Panc1 (cell line): ENCODE results near the gene ZC3H18. TPM values are rescaled to one million over a fixed set of nuclear protein-coding genes. Genes with fewer than 3 reads are reported as not detected.

Experiments
- ATAC-seq: fragments of 200-7000 bp; cut with Tn5 transposase; 2 replicates; pipeline ENCODE4 v1.9.1; 2020; ENCODE audit warnings: mild to moderate bottlenecking, moderate library complexity
- BruUV-seq: library from RNA; stranded (reverse); fragments of 400-500 nt; replicated peaks from 2 replicates; lab custom pipeline; 2021; lab: Mats Ljungman, UMichigan
- CTCF ChIA-PET: fragments of 300-600 bp; sonication (Branson Sonifier 250); formaldehyde crosslinking; loops from one replicate; lab custom pipeline; 2022; ENCODE audit warnings: antibody characterized with exemption; lab: Charles Lee
- POLR2A ChIA-PET: fragments of 300-600 bp; sonication (Branson Sonifier 250); formaldehyde crosslinking; loops from one replicate; lab custom pipeline; 2022; ENCODE audit warnings: antibody characterized with exemption; lab: Charles Lee
- DNase-seq: peaks from one replicate; pipeline ENCODE4 v3.0.0-alpha.2; 2010; ENCODE audit warnings: low read depth, low spot score
- H3K27ac ChIP-seq: 2 replicates; pipeline ENCODE4 v1.5.1; 2011; ENCODE audit warnings: mild to moderate bottlenecking, low read length, inconsistent platforms
- H3K27me3 ChIP-seq: fragments of 200-500 bp; sonication (Bioruptor generic); 2 replicates; pipeline ENCODE4 v1.6.0; 2014; ENCODE audit warnings: low read length, inconsistent platforms; ENCODE audit not compliant: control insufficient read depth, insufficient read depth
- H3K36me3 ChIP-seq: fragments of 200-500 bp; sonication (Bioruptor generic); 2 replicates; pipeline ENCODE4 v1.5.1; 2014; ENCODE audit warnings: inconsistent platforms, mild to moderate bottlenecking, low read length, moderate library complexity; ENCODE audit not compliant: control insufficient read depth, insufficient read depth
- H3K4me1 ChIP-seq: 2 replicates; pipeline ENCODE4 v1.5.1; 2011; ENCODE audit warnings: inconsistent platforms, mild to moderate bottlenecking, low read length, moderate library complexity; ENCODE audit not compliant: control insufficient read depth, insufficient read depth
- H3K4me3 ChIP-seq, 2 experiments: 2 replicates each; pipeline ENCODE4 v1.5.1; 2011 to 2012; ENCODE audit warnings: low read depth in 2 of 2, low read length in 2 of 2, mild to moderate bottlenecking in 2 of 2, inconsistent platforms in 1 of 2, moderate library complexity in 1 of 2
- H3K9me3 ChIP-seq: fragments of 200-500 bp; sonication (Bioruptor generic); 2 replicates; pipeline ENCODE4 v1.5.1; 2014; ENCODE audit warnings: low read depth, mild to moderate bottlenecking, inconsistent platforms, low read length, moderate library complexity; ENCODE audit not compliant: control insufficient read depth, insufficient read depth
- CTCF ChIP-seq: fragments of 450-650 bp; IDR thresholded peaks from 2 replicates; pipeline ENCODE4 v1.5.1; 2017; ENCODE audit warnings: mild to moderate bottlenecking
- POLR2AphosphoS5 ChIP-seq: IDR thresholded peaks from 2 replicates; pipeline ENCODE4 v1.6.1; 2012; ENCODE audit warnings: mild to moderate bottlenecking, low read depth, low read length, moderate library complexity
- REST ChIP-seq, 2 experiments: IDR thresholded peaks; 2 replicates each; pipeline ENCODE4 v1.6.1; 2011 to 2012; ENCODE audit warnings: low read depth in 2 of 2, control low read depth in 1 of 2, low read length in 1 of 2, mild to moderate bottlenecking in 1 of 2, moderate library complexity in 1 of 2; ENCODE audit not compliant: insufficient read depth in 1 of 2
- SIN3A ChIP-seq: IDR thresholded peaks from 2 replicates; pipeline ENCODE4 v1.6.1; 2012; ENCODE audit warnings: low read depth, mild to moderate bottlenecking, low read length, moderate library complexity, borderline replicate concordance; ENCODE audit not compliant: insufficient read depth
- TCF7L2 ChIP-seq: IDR thresholded peaks from 2 replicates; pipeline ENCODE4 v1.6.1; 2011; ENCODE audit warnings: mild to moderate bottlenecking, low read depth, low read length, inconsistent platforms
- in situ Hi-C: cut with HindIII; loops from 2 replicates; pipeline ENCODE4 v1.10.0; 2016; ENCODE audit warnings: low sequenced_read_pairs, low pct_unique_long_range_greater_than_20kb
- intact Hi-C: fragments of 100-400 bp; cut with micrococcal nuclease; formaldehyde crosslinking; loops from one replicate; pipeline ENCODE4 v1.10.0; 2022; ENCODE audit not compliant: unreplicated experiment
- total RNA-seq: library from RNA; stranded (reverse); gene quantifications from one replicate; pipeline ENCODE4 v1.2.1, GENCODE V29; 2021; ENCODE audit not compliant: unreplicated experiment

The ZC3H18 gene
- total RNA-seq, 1 experiment from 2014 or later = 45.9 TPM

- BruUV-seq = no TSS peak
- H3K27ac ChIP-seq = no peak overlapping the region
- TF ChIP-seq REST (IDR thresholded peaks at IDR 0.05; ENCODE audit: insufficient read depth in 1 of 2, low read depth in 2 of 2, low read length in 1 of 2) = no peak
- no peak for TF ChIP-seq TCF7L2
- TF ChIP-seq POLR2AphosphoS5 = no peak
- TF ChIP-seq CTCF = no peak
- TF ChIP-seq SIN3A = no peak
- intact Hi-C loops (no loop called here), in situ Hi-C loops (no loop called here)
- ChIA-PET POLR2A (no interaction called here), CTCF (no interaction called here)
- no peaks in the 10 kb centered on the region for H3K27me3 ChIP-seq
- H3K4me3 ChIP-seq = no peak overlapping the region
- ATAC-seq (no peak), DNase-seq (no peak)
- no peaks in the 10 kb centered on the region for H3K36me3 ChIP-seq
- H3K9me3 ChIP-seq = no peaks in the 10 kb centered on the region
- no peaks in the 10 kb centered on the region for H3K4me1 ChIP-seq
Measured at GRCh38 chr16:88553739-88554138, 16.5 kb upstream of the ZC3H18 start.

- Histone ChIP-seq H3K27me3 (no peaks in the 10 kb centered on the region), H3K9me3 (no peaks in the 10 kb centered on the region), H3K36me3 (no peaks in the 10 kb centered on the region), H3K4me1 (no peaks in the 10 kb centered on the region), H3K27ac (no peak overlapping the region), H3K4me3 (no peak overlapping the region)
- DNase-seq = no peak
- intact Hi-C loops = no loop called here
- no TSS peak for BruUV-seq
- POLR2A ChIA-PET = no interaction called here
- CTCF ChIA-PET = no interaction called here
- TF ChIP-seq SIN3A = no peak
- no peak for TF ChIP-seq POLR2AphosphoS5
- no peak for TF ChIP-seq CTCF
- TF ChIP-seq TCF7L2 = no peak
- TF ChIP-seq REST (IDR thresholded peaks at IDR 0.05; ENCODE audit: insufficient read depth in 1 of 2, low read depth in 2 of 2, low read length in 1 of 2) = no peak
- no peak for ATAC-seq
- in situ Hi-C loops = no loop called here
Measured at GRCh38 chr16:88554711-88555264, 15.4 kb upstream of the ZC3H18 start.
